GM21526 (cell line): ENCODE measurements around the gene POMGNT2.

Experiments
- ATAC-seq: cut with Tn5 transposase; IDR thresholded peaks from one replicate; pipeline ENCODE4 v1.9.1; 2021; ENCODE audit warnings: moderate library complexity; ENCODE audit not compliant: unreplicated experiment, low FRiP score

Gene POMGNT2

GRCh38 chr3:43104039-43104438 is 1.8 kb downstream of the POMGNT2 start:
- no peak for ATAC-seq

- ATAC-seq: no peak
Measured at GRCh38 chr3:43102773-43103480, 3.0 kb downstream of the POMGNT2 start.

- no peak for ATAC-seq
Measured at GRCh38 chr3:43098761-43099160, 7.1 kb downstream of the POMGNT2 start.

- no peak for ATAC-seq
Measured at GRCh38 chr3:43097400-43098080, 8.3 kb downstream of the POMGNT2 start.

GRCh38 chr3:43096761-43097160 is 9.1 kb downstream of the POMGNT2 start:
- ATAC-seq: no peak

GRCh38 chr3:43095370-43095769 is 10.5 kb downstream of the POMGNT2 start:
- ATAC-seq: no peak

- ATAC-seq: no peak
Measured at GRCh38 chr3:43094851-43095250, 11.0 kb downstream of the POMGNT2 start.

- no peak for ATAC-seq
Measured at GRCh38 chr3:43094381-43094780, 11.5 kb downstream of the POMGNT2 start.

- no peak for ATAC-seq
Measured at GRCh38 chr3:43093974-43094373, 11.9 kb downstream of the POMGNT2 start.

GRCh38 chr3:43093006-43093405 is 12.9 kb downstream of the POMGNT2 start:
- ATAC-seq: no peak

- no peak for ATAC-seq
Measured at GRCh38 chr3:43091481-43091880, 14.4 kb downstream of the POMGNT2 start.

- ATAC-seq: no peak
Measured at GRCh38 chr3:43090238-43090637, 15.6 kb downstream of the POMGNT2 start.

- no peak for ATAC-seq
Measured at GRCh38 chr3:43089081-43089480, 16.8 kb downstream of the POMGNT2 start.

- no peak for ATAC-seq
Measured at GRCh38 chr3:43087249-43087776, 18.6 kb downstream of the POMGNT2 start.

- no peak for ATAC-seq
Measured at GRCh38 chr3:43086460-43087165, 19.3 kb downstream of the POMGNT2 start.

- ATAC-seq: no peak
Measured at GRCh38 chr3:43082457-43082856, 23.4 kb downstream of the POMGNT2 start.

- no peak for ATAC-seq
Measured at GRCh38 chr3:43081796-43082195, 24.1 kb downstream of the POMGNT2 start.

- no peak for ATAC-seq
Measured at GRCh38 chr3:43080726-43081568, 24.9 kb downstream of the POMGNT2 start.

GRCh38 chr3:43079536-43080332 is 26.1 kb downstream of the POMGNT2 start:
- no peak for ATAC-seq

GRCh38 chr3:43077707-43078106 is 28.2 kb downstream of the POMGNT2 start:
- ATAC-seq: no peak
